ENCODE measurements around the gene CLTC.

CLTC gene

GRCh38 chr17:59607061-59607460 lies 12.6 kb upstream of the CLTC start:
- Histone ChIP-seq H3K27ac (ENCODE audit: poor library complexity, severe bottlenecking) (no peak overlapping the region), H3K9me3 (ENCODE audit: severe bottlenecking) (peaks cover 2% of the 10 kb centered on the region), H3K4me3 (ENCODE audit: severe bottlenecking) (no peak overlapping the region), H3K4me1 (ENCODE audit: insufficient read depth, poor library complexity, severe bottlenecking) (no peaks in the 10 kb centered on the region), H3K27me3 (ENCODE audit: insufficient read depth, poor library complexity, severe bottlenecking) (no peaks in the 10 kb centered on the region), H3K36me3 (ENCODE audit: low read depth) (peaks cover 77% of the 10 kb centered on the region)
- DNase-seq (ENCODE audit: low spot score) (no peak), ATAC-seq (ENCODE audit: low read depth) (no peak)
- TF ChIP-seq CTCF (IDR thresholded peaks at IDR 0.05; ENCODE audit: poor library complexity, severe bottlenecking): no peak

- no peak overlapping the region for H3K4me3 ChIP-seq (ENCODE audit: severe bottlenecking)
- ATAC-seq (ENCODE audit: low read depth): no peak
- no peak overlapping the region for H3K27ac ChIP-seq (ENCODE audit: poor library complexity, severe bottlenecking)
- peaks cover 69% of the 10 kb centered on the region for H3K36me3 ChIP-seq (ENCODE audit: low read depth)
- peaks cover 2% of the 10 kb centered on the region for H3K9me3 ChIP-seq (ENCODE audit: severe bottlenecking)
- no peaks in the 10 kb centered on the region for H3K27me3 ChIP-seq (ENCODE audit: insufficient read depth, poor library complexity, severe bottlenecking)
- no peak for TF ChIP-seq CTCF (IDR thresholded peaks at IDR 0.05; ENCODE audit: poor library complexity, severe bottlenecking)
- no peak for DNase-seq (ENCODE audit: low spot score)
- no peaks in the 10 kb centered on the region for H3K4me1 ChIP-seq (ENCODE audit: insufficient read depth, poor library complexity, severe bottlenecking)
Observed at GRCh38 chr17:59607817-59608403, 11.8 kb upstream of the CLTC start.

- TF ChIP-seq CTCF (IDR thresholded peaks at IDR 0.05; ENCODE audit: poor library complexity, severe bottlenecking): no peak
- Histone ChIP-seq H3K27ac (ENCODE audit: poor library complexity, severe bottlenecking) (no peak overlapping the region), H3K9me3 (ENCODE audit: severe bottlenecking) (no peaks in the 10 kb centered on the region), H3K4me3 (ENCODE audit: severe bottlenecking) (no peak overlapping the region), H3K36me3 (ENCODE audit: low read depth) (peaks cover 37% of the 10 kb centered on the region), H3K4me1 (ENCODE audit: insufficient read depth, poor library complexity, severe bottlenecking) (no peaks in the 10 kb centered on the region), H3K27me3 (ENCODE audit: insufficient read depth, poor library complexity, severe bottlenecking) (no peaks in the 10 kb centered on the region)
- DNase-seq (ENCODE audit: low spot score) (no peak), ATAC-seq (ENCODE audit: low read depth) (no peak)
Observed at GRCh38 chr17:59611503-59611902, 8.2 kb upstream of the CLTC start.

- ATAC-seq (ENCODE audit: low read depth): no peak
- no peak for DNase-seq (ENCODE audit: low spot score)
Observed at GRCh38 chr17:59616253-59616920, 3.3 kb upstream of the CLTC start.

More at GRCh38 chr17:59616253-59616920, 3.3 kb upstream of the CLTC start:
- Histone ChIP-seq H3K27me3 (ENCODE audit: insufficient read depth, poor library complexity, severe bottlenecking) (no peaks in the 10 kb centered on the region), H3K27ac (ENCODE audit: poor library complexity, severe bottlenecking) (no peak overlapping the region), H3K4me1 (ENCODE audit: insufficient read depth, poor library complexity, severe bottlenecking) (peaks cover 12% of the 10 kb centered on the region), H3K4me3 (ENCODE audit: severe bottlenecking) (no peak overlapping the region), H3K9me3 (ENCODE audit: severe bottlenecking) (no peaks in the 10 kb centered on the region), H3K36me3 (ENCODE audit: low read depth) (peaks cover 6% of the 10 kb centered on the region)
- no peak for TF ChIP-seq CTCF (IDR thresholded peaks at IDR 0.05; ENCODE audit: poor library complexity, severe bottlenecking)
